Body of pancreas (tissue), 4 donors: ENCODE measurements around the gene TCP11L1. TPM values are rescaled to one million over a fixed set of nuclear protein-coding genes. Genes with fewer than 3 reads are reported as not detected.

Source experiments
- ATAC-seq: fragments of 150-250 bp; one replicate; pipeline ENCODE4 v1.9.1; 2016
- DNase-seq, 4 donors: peaks; one replicate each; pipeline ENCODE4 v3.0.0-alpha.2; 2019
- H3K27ac ChIP-seq, 4 donors: fragments of 200-600 bp; sonication (generic); 1 replicate in 3 of 4; 2 replicates in 1 of 4; pipeline versions ENCODE4 v1.5.1 to v1.6.1; 2016 to 2019; ENCODE audit warnings: mild to moderate bottlenecking in 1 of 4, mixed read lengths in 1 of 4, moderate library complexity in 1 of 4
- H3K27me3 ChIP-seq, 2 donors: fragments of 200-600 bp; sonication (generic); one replicate each; pipeline ENCODE4 v1.6.0; 2016; ENCODE audit warnings: mild to moderate bottlenecking in 1 of 2
- H3K36me3 ChIP-seq, 2 donors: fragments of 200-600 bp; sonication (generic); replicated peaks in 1 of 2; 2 replicates each; pipeline ENCODE4 v1.5.1; 2016; ENCODE audit warnings: low read depth in 2 of 2; ENCODE audit not compliant: insufficient read depth in 1 of 2
- H3K4me1 ChIP-seq: fragments of 200-600 bp; sonication (generic); one replicate; pipeline ENCODE4 v1.6.0; 2016
- H3K4me3 ChIP-seq, 2 donors: fragments of 200-600 bp; sonication (generic); 1 replicate in 1 of 2; 2 replicates in 1 of 2; pipeline ENCODE4 v1.5.1; 2016 to 2019
- H3K9me3 ChIP-seq, 3 donors: fragments of 200-600 bp; sonication (generic); 1 replicate in 2 of 3; 2 replicates in 1 of 3; pipeline ENCODE4 v1.5.1; 2016
- POLR2A ChIP-seq, 3 donors: fragments of 450-650 bp; IDR thresholded peaks; one replicate each; pipeline ENCODE4 v1.6.1; 2016; ENCODE audit warnings: antibody characterized with exemption in 3 of 3, mild to moderate bottlenecking in 2 of 3
- WGBS, 2 donors: methylation state at CpG; one replicate each; pipeline ENCODE4 v1.1.5; 2017; 5-methylcytosine and 5-hydroxymethylcytosine counted together
- intact Hi-C: fragments of 100-400 bp; cut with DNase I; formaldehyde crosslinking; loops from one replicate; pipeline ENCODE4 v1.15.1; 2023
- total RNA-seq, 2 donors: library from RNA; depleted of rRNA; stranded (reverse); fragments of >200 nt; gene quantifications; one replicate each; pipeline ENCODE4 v1.1.0, GENCODE V29; 2016
- TF ChIP-seq, protein P1 (sequence below), 7 experiments: fragments of 450-650 bp in 4 of 7; fragments of 200-600 bp in 3 of 7; sonication (generic) in 3 of 7; IDR thresholded peaks; one replicate each; pipeline ENCODE4 v1.5.1; 2016 to 2019; ENCODE audit warnings: antibody characterized with exemption in 7 of 7

TCP11L1 gene
- total RNA-seq, 2 donors from 2014 or later: 26.5 to 41.5 TPM

DNA sequence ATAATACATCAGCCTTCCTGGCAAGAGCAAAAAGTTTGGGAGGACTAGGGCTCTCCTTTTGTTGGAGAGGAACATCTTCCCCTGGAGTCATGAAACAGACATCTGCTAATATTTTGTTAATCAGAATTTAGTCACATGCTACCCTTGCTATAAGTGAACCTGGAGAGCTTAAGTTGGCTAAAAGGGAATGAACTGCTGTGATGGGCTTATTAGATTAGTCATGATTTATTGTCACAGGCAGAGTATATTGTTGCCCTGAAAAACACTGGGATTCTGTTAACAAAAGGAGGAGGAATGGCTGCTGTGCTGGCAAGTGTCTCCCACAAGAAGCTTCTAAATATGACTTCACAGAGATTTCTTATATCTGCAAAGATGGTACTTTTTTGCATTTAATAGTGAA, 16.0 kb downstream of the TCP11L1 start:
- no peak for DNase-seq
- Histone ChIP-seq H3K27ac (no peak overlapping the region), H3K4me1 (no peaks in the 10 kb centered on the region), H3K36me3 (peaks cover 0 to 14% of the 10 kb centered on the region in 2 donors), H3K27me3 (no peaks in the 10 kb centered on the region), H3K4me3 (no peak overlapping the region), H3K9me3 (no peaks in the 10 kb centered on the region)
- intact Hi-C loops: no loop called here
- no peak for TF ChIP-seq POLR2A (IDR thresholded peaks at IDR 0.05)
- TF ChIP-seq, protein P1, sequence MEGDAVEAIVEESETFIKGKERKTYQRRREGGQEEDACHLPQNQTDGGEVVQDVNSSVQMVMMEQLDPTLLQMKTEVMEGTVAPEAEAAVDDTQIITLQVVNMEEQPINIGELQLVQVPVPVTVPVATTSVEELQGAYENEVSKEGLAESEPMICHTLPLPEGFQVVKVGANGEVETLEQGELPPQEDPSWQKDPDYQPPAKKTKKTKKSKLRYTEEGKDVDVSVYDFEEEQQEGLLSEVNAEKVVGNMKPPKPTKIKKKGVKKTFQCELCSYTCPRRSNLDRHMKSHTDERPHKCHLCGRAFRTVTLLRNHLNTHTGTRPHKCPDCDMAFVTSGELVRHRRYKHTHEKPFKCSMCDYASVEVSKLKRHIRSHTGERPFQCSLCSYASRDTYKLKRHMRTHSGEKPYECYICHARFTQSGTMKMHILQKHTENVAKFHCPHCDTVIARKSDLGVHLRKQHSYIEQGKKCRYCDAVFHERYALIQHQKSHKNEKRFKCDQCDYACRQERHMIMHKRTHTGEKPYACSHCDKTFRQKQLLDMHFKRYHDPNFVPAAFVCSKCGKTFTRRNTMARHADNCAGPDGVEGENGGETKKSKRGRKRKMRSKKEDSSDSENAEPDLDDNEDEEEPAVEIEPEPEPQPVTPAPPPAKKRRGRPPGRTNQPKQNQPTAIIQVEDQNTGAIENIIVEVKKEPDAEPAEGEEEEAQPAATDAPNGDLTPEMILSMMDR (IDR thresholded peaks at IDR 0.05): no peak
- no peak for ATAC-seq

- no peak for TF ChIP-seq POLR2A (IDR thresholded peaks at IDR 0.05)
- TF ChIP-seq, protein P1 (IDR thresholded peaks at IDR 0.05): no peak
- ATAC-seq (no peak), DNase-seq (no peak)
- no peak overlapping the region for H3K27ac ChIP-seq
- intact Hi-C loops: no loop called here
- no peaks in the 10 kb centered on the region for H3K4me1 ChIP-seq
- no peaks in the 10 kb centered on the region for H3K27me3 ChIP-seq
- 92 to 97% methylated on average over 1 of the region's 1 CpG for WGBS, 2 donors
- no peaks in the 10 kb centered on the region for H3K9me3 ChIP-seq
- no peak overlapping the region for H3K4me3 ChIP-seq
- H3K36me3 ChIP-seq: peaks cover 0 to 14% of the 10 kb centered on the region in 2 donors
Measured at GRCh38 chr11:33057284-33057683, 17.9 kb downstream of the TCP11L1 start.

DNA sequence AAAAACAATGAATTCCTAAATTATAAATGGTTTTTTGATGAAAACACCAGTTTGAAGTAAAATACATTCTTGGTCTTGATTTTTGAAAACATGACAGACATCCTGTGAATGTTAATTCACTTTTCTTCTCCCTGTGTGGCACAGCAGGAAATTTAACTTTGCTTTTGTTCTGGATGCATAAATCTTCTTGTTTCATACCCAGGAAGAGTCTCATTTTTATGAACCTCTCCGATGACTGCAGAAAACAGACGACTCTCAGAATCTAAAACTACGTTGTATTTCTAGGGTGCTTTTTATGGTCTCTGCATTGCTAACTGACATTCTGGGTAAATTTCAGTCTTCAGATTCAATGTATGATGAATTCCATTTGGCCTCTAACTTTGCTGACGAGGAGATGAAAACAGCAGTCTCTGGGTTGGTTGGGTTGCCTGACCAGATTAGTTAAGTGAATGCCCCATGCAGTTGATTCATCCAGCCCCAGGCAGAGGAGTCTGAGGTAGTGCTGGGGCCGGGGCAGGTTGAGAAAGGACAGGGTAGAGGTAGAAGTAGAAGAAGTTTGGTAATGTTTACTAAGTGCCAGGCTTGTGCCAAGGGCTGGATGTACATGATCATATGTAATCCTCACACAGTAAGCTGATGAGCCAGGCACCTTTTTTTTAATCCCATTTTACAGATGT, 20.1 kb downstream of the TCP11L1 start:
- intact Hi-C loops: no loop called here
- no peaks in the 10 kb centered on the region for H3K27me3 ChIP-seq
- H3K4me1 ChIP-seq: no peaks in the 10 kb centered on the region
- peaks cover 0 to 14% of the 10 kb centered on the region in 2 donors for H3K36me3 ChIP-seq
- WGBS, 2 donors: 81 to 89% methylated on average over 5 of the region's 5 CpGs
- no peak for TF ChIP-seq POLR2A (IDR thresholded peaks at IDR 0.05)
- TF ChIP-seq, protein P1 (IDR thresholded peaks at IDR 0.05): no peak
- H3K9me3 ChIP-seq: no peaks in the 10 kb centered on the region
- no peak overlapping the region for H3K27ac ChIP-seq
- DNase-seq (no peak), ATAC-seq (no peak)
- H3K4me3 ChIP-seq: no peak overlapping the region

- no peaks in the 10 kb centered on the region for H3K4me1 ChIP-seq
- no peaks in the 10 kb centered on the region for H3K9me3 ChIP-seq
- H3K27me3 ChIP-seq: no peaks in the 10 kb centered on the region
- no peak overlapping the region for H3K4me3 ChIP-seq
- DNase-seq (no peak), ATAC-seq (no peak)
- H3K36me3 ChIP-seq: peaks cover 0 to 14% of the 10 kb centered on the region in 2 donors
- WGBS, 2 donors: 88 to 94% methylated on average over 2 to 3 of the region's 3 CpGs
- intact Hi-C loops: no loop called here
- H3K27ac ChIP-seq: no peak overlapping the region
- TF ChIP-seq, protein P1 (IDR thresholded peaks at IDR 0.05): no peak
- no peak for TF ChIP-seq POLR2A (IDR thresholded peaks at IDR 0.05)
Measured at GRCh38 chr11:33060271-33060670, 20.9 kb downstream of the TCP11L1 start.

GRCh38 chr11:33062137-33062536, 22.8 kb downstream of the TCP11L1 start:
- 65 to 75% methylated on average over 5 of the region's 5 CpGs for WGBS, 2 donors
- Histone ChIP-seq H3K9me3 (no peaks in the 10 kb centered on the region), H3K4me3 (no peak overlapping the region), H3K27ac (no peak overlapping the region), H3K27me3 (no peaks in the 10 kb centered on the region), H3K4me1 (no peaks in the 10 kb centered on the region), H3K36me3 (peaks cover 0 to 16% of the 10 kb centered on the region in 2 donors)
- intact Hi-C loops: no loop called here
- no peak for DNase-seq
- ATAC-seq: no peak
- TF ChIP-seq, protein P1 (IDR thresholded peaks at IDR 0.05): no peak
- TF ChIP-seq POLR2A (IDR thresholded peaks at IDR 0.05): no peak
